Fibroblast of pulmonary artery (primary cell): Measurements from ENCODE around the gene CT45A8.
"Not testable (repeated sequence)": the region's sequence is repeated elsewhere in the genome, so short reads cannot be mapped to it uniquely, and the experiment has no call there.

Source experiments
- DNase-seq: peaks from one replicate; pipeline ENCODE4 v3.0.0-alpha.2; 2010; ENCODE audit warnings: low read depth
- H3K4me3 ChIP-seq: replicated peaks from 2 replicates; pipeline ENCODE4 v1.5.1; 2011; ENCODE audit warnings: low read depth, mild to moderate bottlenecking, control low read depth, low read length, moderate library complexity
- CTCF ChIP-seq: IDR thresholded peaks from 2 replicates; pipeline ENCODE4 v1.5.1; 2011; ENCODE audit warnings: mild to moderate bottlenecking, control low read depth, low read length, inconsistent platforms; ENCODE audit errors: missing control alignments

The CT45A8 gene

GRCh38 chrX:135854438-135854837 is at the start of gene CT45A8:
TSS of gene CT45A8 (minus strand) at chrX:135854538. CDS start at chrX:135850783, 3,755 bp downstream.
- not testable (repeated sequence) for DNase-seq

GRCh38 chrX:135893294-135893817 is 39.0 kb upstream of the CT45A8 start, which contains the start of the genes CT45A10 and SAGE1:
TSS of gene CT45A10 (minus strand) at chrX:135893444. CDS start at chrX:135885344, 8,100 bp downstream.
TSS of gene SAGE1 (plus strand) at chrX:135893716. CDS start at chrX:135896243, 2,527 bp downstream.
- no peak for DNase-seq
- no peak within 1 kb of the TSS for H3K4me3 ChIP-seq
- TF ChIP-seq CTCF = no peak

More at GRCh38 chrX:135854438-135854837, at the start of gene CT45A8:
- H3K4me3 ChIP-seq = not testable (repeated sequence)

- no peak for DNase-seq
- no peak overlapping the region for H3K4me3 ChIP-seq
- no peak for TF ChIP-seq CTCF
Measured at GRCh38 chrX:135892781-135893180, 38.4 kb upstream of the CT45A8 start.

GRCh38 chrX:135890087-135890585 is 35.8 kb upstream of the CT45A8 start:
- no peak overlapping the region for H3K4me3 ChIP-seq

GRCh38 chrX:135888976-135889375 is 34.6 kb upstream of the CT45A8 start:
- DNase-seq, H3K4me3 ChIP-seq: not testable (repeated sequence)

More at GRCh38 chrX:135890087-135890585, 35.8 kb upstream of the CT45A8 start:
- DNase-seq = no peak
- TF ChIP-seq CTCF = no peak

GRCh38 chrX:135888230-135888629 is 33.9 kb upstream of the CT45A8 start:
- DNase-seq = not testable (repeated sequence)

GRCh38 chrX:135882741-135883140 is 28.4 kb upstream of the CT45A8 start:
- DNase-seq, H3K4me3 ChIP-seq: not testable (repeated sequence)

More at GRCh38 chrX:135888230-135888629, 33.9 kb upstream of the CT45A8 start:
- H3K4me3 ChIP-seq = not testable (repeated sequence)

GRCh38 chrX:135871712-135872111 is 17.4 kb upstream of the CT45A8 start, which contains the start of gene CT45A9:
TSS of gene CT45A9 (minus strand) at chrX:135871812. CDS start at chrX:135868061, 3,751 bp downstream.
- not testable (repeated sequence) for DNase-seq, H3K4me3 ChIP-seq

- not testable (repeated sequence) for DNase-seq, H3K4me3 ChIP-seq
Measured at GRCh38 chrX:135837180-135837579, 17.2 kb downstream of the CT45A8 start, which contains the start of gene CT45A7. TSS of gene CT45A7 (minus strand) at chrX:135837280. CDS start at chrX:135833533, 3,747 bp downstream.

GRCh38 chrX:135819912-135820311 is 34.4 kb downstream of the CT45A8 start, which contains the start of gene CT45A2:
TSS of gene CT45A2 (minus strand) at chrX:135820012. CDS start at chrX:135816265, 3,747 bp downstream.
- not testable (repeated sequence) for H3K4me3 ChIP-seq, DNase-seq

GRCh38 chrX:135802687-135803086 is 51.7 kb downstream of the CT45A8 start, which contains the start of gene CT45A6:
TSS of gene CT45A6 (minus strand) at chrX:135802787. CDS start at chrX:135798993, 3,794 bp downstream.
- H3K4me3 ChIP-seq, DNase-seq: not testable (repeated sequence)
